HepG2 (cell line): ENCODE results near the gene CTDP1. TPM values are rescaled to one million over a fixed set of nuclear protein-coding genes. Genes with fewer than 3 reads are reported as not detected.

Experiments used
- ATAC-seq: fragments of 200-7000 bp; cut with Tn5 transposase; 3 replicates; pipeline ENCODE4 v1.9.1; 2020; ENCODE audit warnings: mild to moderate bottlenecking, moderate library complexity
- BruUV-seq: library from RNA; stranded (reverse); fragments of 400-500 nt; replicated peaks from 2 replicates; lab custom pipeline; 2021; lab: Mats Ljungman, UMichigan
- CTCF ChIA-PET: fragments of 300-600 bp; formaldehyde crosslinking; extraction: SDS; loops from one replicate; lab custom pipeline; 2021; ENCODE audit warnings: low total read pairs, inconsistent platforms, low intra/inter-chr PET ratio; lab: Yijun Ruan, JAX
- POLR2A ChIA-PET: fragments of 350-600 bp; sonication (Branson Sonifier 250); formaldehyde crosslinking; loops from one replicate; lab custom pipeline; 2020; ENCODE audit warnings: antibody characterized with exemption, inconsistent platforms; lab: Yijun Ruan, JAX
- DNase-seq: peaks from one replicate; pipeline ENCODE4 v3.0.0-alpha.2; 2015; ENCODE audit warnings: low spot score
- FAIRE-seq: peaks from 3 replicates; lab custom pipeline; 2011; peaks lifted over from hg19 to GRCh38; lab: Jason Lieb, UNC
- H2AFZ ChIP-seq: one replicate; pipeline ENCODE4 v1.6.1; 2011; ENCODE audit warnings: low read length, inconsistent platforms
- H3K27ac ChIP-seq: fragments of 300-600 bp; 3 replicates; pipeline ENCODE4 v1.8.0; 2011; ENCODE audit warnings: mixed run types, mild to moderate bottlenecking, mixed read lengths, low read length, inconsistent platforms; ENCODE audit not compliant: insufficient read depth; ENCODE audit errors: extremely low read length
- H3K27me3 ChIP-seq, 2 experiments: fragments of 200-600 bp in 1 of 2; 2 replicates in 1 of 2; 3 replicates in 1 of 2; pipeline versions ENCODE4 v1.6.0 to v1.8.0; 2011; ENCODE audit warnings: low read length in 2 of 2, mild to moderate bottlenecking in 2 of 2, moderate library complexity in 2 of 2, inconsistent platforms in 1 of 2; ENCODE audit not compliant: insufficient read depth in 2 of 2, control insufficient read depth in 1 of 2
- H3K36me3 ChIP-seq, 2 experiments: fragments of 200-600 bp in 1 of 2; replicated peaks in 1 of 2; 2 replicates in 1 of 2; 3 replicates in 1 of 2; pipeline versions ENCODE4 v1.5.1 to v1.8.0; 2011; ENCODE audit warnings: low read length in 2 of 2, inconsistent platforms in 1 of 2; ENCODE audit not compliant: insufficient read depth in 2 of 2, control insufficient read depth in 1 of 2
- H3K4me1 ChIP-seq: 2 replicates; pipeline ENCODE4 v1.5.1; 2012; ENCODE audit warnings: low read length, inconsistent platforms; ENCODE audit not compliant: insufficient read depth
- H3K4me2 ChIP-seq: 2 replicates; pipeline ENCODE4 v1.6.0; 2011; ENCODE audit warnings: low read depth, low read length, inconsistent platforms
- H3K4me3 ChIP-seq, 3 experiments: fragments of 200-600 bp in 1 of 3; sonication (generic), shearing (Covaris generic) in 1 of 3; replicated peaks in 1 of 3; 2 replicates each; pipeline ENCODE4 v1.5.1; 2011 to 2016; ENCODE audit warnings: low read length in 3 of 3, inconsistent platforms in 2 of 3, low read depth in 2 of 3, mild to moderate bottlenecking in 2 of 3, control low read depth in 1 of 3, mixed read lengths in 1 of 3; ENCODE audit not compliant: insufficient read depth in 1 of 3
- H3K79me2 ChIP-seq: one replicate; pipeline ENCODE4 v1.6.1; 2011; ENCODE audit warnings: low read length, inconsistent platforms; ENCODE audit not compliant: insufficient read depth
- H3K9ac ChIP-seq: 2 replicates; pipeline ENCODE4 v1.6.0; 2011; ENCODE audit warnings: mild to moderate bottlenecking, low read depth, low read length, inconsistent platforms; ENCODE audit not compliant: insufficient read depth
- H3K9me3 ChIP-seq: 2 replicates; pipeline ENCODE4 v1.5.1; 2012; ENCODE audit warnings: mild to moderate bottlenecking, low read length
- H4K20me1 ChIP-seq: 2 replicates; pipeline ENCODE4 v1.6.0; 2011; ENCODE audit warnings: inconsistent platforms, mild to moderate bottlenecking, low read length, moderate library complexity; ENCODE audit not compliant: insufficient read depth
- HNF4A ChIP-seq: sonication (generic); formaldehyde crosslinking; IDR thresholded peaks from 2 replicates; pipeline ENCODE4 v1.4.0; 2020; ENCODE audit warnings: missing genetic modification reagents
- HOXA9 ChIP-seq: sonication (generic); formaldehyde crosslinking; IDR thresholded peaks from 2 replicates; pipeline ENCODE4 v1.8.1; 2022; ENCODE audit warnings: missing genetic modification reagents, mild to moderate bottlenecking, moderate library complexity, borderline replicate concordance
- MAFF ChIP-seq: IDR thresholded peaks from 2 replicates; pipeline ENCODE4 v1.6.1; 2011; ENCODE audit warnings: low read depth, low read length, improper control_type of control experiment
- MAFK ChIP-seq, 2 experiments: IDR thresholded peaks in 1 of 2; conservative IDR thresholded peaks in 1 of 2; 2 replicates each; pipeline ENCODE4 v1.6.1; 2011; ENCODE audit warnings: improper control_type of control experiment in 2 of 2, low read length in 2 of 2
- ZNF121 ChIP-seq: sonication (generic); formaldehyde crosslinking; IDR thresholded peaks from 2 replicates; pipeline ENCODE4 v1.5.0; 2020; ENCODE audit warnings: mild to moderate bottlenecking, missing genetic modification reagents
- ZNF788 ChIP-seq: sonication (generic); formaldehyde crosslinking; IDR thresholded peaks from 2 replicates; pipeline ENCODE4 v1.5.0; 2020; ENCODE audit warnings: mild to moderate bottlenecking, missing genetic modification reagents, borderline replicate concordance
- in situ Hi-C: cut with HindIII; loops from 2 replicates; pipeline ENCODE4 v1.10.0; 2017; ENCODE audit warnings: low pct_unique_long_range_greater_than_20kb; ENCODE audit not compliant: extremely low pct_ligation_motif_present
- intact Hi-C: fragments of 100-400 bp; cut with micrococcal nuclease; formaldehyde crosslinking; loops from one replicate; pipeline ENCODE4 v1.10.0; 2022; ENCODE audit not compliant: unreplicated experiment
- polyA plus RNA-seq, 8 experiments: library from polyadenylated mRNA; depleted of rRNA in 3 of 8; stranded (reverse) in 7 of 8; unstranded in 1 of 8; fragments of >200 nt; fragmentation: Illumina TruSeq in 4 of 8; extraction: Trizol in 4 of 8; gene quantifications; 2 replicates each; pipeline versions ENCODE4 v1.2.1 to v1.2.3, GENCODE V29; 2011 to 2016; ENCODE audit warnings: low read depth in 4 of 8, missing spikeins in 1 of 8, mixed read lengths in 1 of 8; ENCODE audit not compliant: insufficient read depth in 1 of 8
- total RNA-seq, 5 experiments: library from RNA; depleted of rRNA; stranded (reverse); fragments of >200 nt; fragmentation: Illumina TruSeq; extraction: Trizol; gene quantifications; 2 replicates each; pipeline ENCODE4 v1.2.3, GENCODE V29; 2016; ENCODE audit warnings: low read depth in 1 of 5
- TF ChIP-seq, protein P1 (sequence below): sonication (generic); formaldehyde crosslinking; IDR thresholded peaks from 2 replicates; pipeline ENCODE4 v1.4.0; 2020; ENCODE audit warnings: missing genetic modification reagents
- TF ChIP-seq, protein P2 (sequence below): sonication (generic); formaldehyde crosslinking; IDR thresholded peaks from 2 replicates; pipeline ENCODE4 v1.4.0; 2020; ENCODE audit warnings: missing genetic modification reagents

CTDP1 gene
- total and polyA plus RNA-seq, 2 of the 13 experiments (the other 11 are each of a cell fraction or from before 2014, with no cell fraction given) = 6.9 to 11.0 TPM

- H3K27ac ChIP-seq = no peak overlapping the region
- ChIA-PET CTCF (no interaction called here), POLR2A (interaction anchor here (1.3 kb wide), 1 partner anchor 10 kb away, joined by 3 read pairs; no protein-coding TSS in a partner anchor)
- no peaks in the 10 kb centered on the region for H3K9me3 ChIP-seq
- ATAC-seq (peak; percentile 84), DNase-seq (no peak), FAIRE-seq (peak; percentile 37)
- no peaks in the 10 kb centered on the region for H4K20me1 ChIP-seq
- peak overlapping the region; percentile 30 for H3K4me2 ChIP-seq
- 0 out of 6 replicates have a peak overlapping the region, but pooled peaks of 1 of the 3 experiments have one; percentile 4 for H3K4me3 ChIP-seq
- no peaks in the 10 kb centered on the region for H3K36me3 ChIP-seq
- no peak overlapping the region for H3K9ac ChIP-seq
- H3K27me3 ChIP-seq = peaks cover 0 to 5% of the 10 kb centered on the region in 2 experiments; a peak in 3 of 5 replicates
- intact Hi-C loops = no loop called here
- H2AFZ ChIP-seq = no peak overlapping the region
- H3K79me2 ChIP-seq = no peaks in the 10 kb centered on the region
- BruUV-seq = no TSS peak
- TF ChIP-seq, protein P1, sequence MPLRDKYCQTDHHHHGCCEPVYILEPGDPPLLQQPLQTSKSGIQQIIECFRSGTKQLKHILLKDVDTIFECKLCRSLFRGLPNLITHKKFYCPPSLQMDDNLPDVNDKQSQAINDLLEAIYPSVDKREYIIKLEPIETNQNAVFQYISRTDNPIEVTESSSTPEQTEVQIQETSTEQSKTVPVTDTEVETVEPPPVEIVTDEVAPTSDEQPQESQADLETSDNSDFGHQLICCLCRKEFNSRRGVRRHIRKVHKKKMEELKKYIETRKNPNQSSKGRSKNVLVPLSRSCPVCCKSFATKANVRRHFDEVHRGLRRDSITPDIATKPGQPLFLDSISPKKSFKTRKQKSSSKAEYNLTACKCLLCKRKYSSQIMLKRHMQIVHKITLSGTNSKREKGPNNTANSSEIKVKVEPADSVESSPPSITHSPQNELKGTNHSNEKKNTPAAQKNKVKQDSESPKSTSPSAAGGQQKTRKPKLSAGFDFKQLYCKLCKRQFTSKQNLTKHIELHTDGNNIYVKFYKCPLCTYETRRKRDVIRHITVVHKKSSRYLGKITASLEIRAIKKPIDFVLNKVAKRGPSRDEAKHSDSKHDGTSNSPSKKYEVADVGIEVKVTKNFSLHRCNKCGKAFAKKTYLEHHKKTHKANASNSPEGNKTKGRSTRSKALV (CRISPR knock-in tag) = no peak
- peak; percentile 66 to 77 for TF ChIP-seq MAFK (conservative IDR thresholded peaks at IDR 0.05 in 1 of 2, IDR thresholded peaks at IDR 0.05 in 1 of 2; ENCODE audit: low read length in 2 of 2)
- TF ChIP-seq, protein P2, sequence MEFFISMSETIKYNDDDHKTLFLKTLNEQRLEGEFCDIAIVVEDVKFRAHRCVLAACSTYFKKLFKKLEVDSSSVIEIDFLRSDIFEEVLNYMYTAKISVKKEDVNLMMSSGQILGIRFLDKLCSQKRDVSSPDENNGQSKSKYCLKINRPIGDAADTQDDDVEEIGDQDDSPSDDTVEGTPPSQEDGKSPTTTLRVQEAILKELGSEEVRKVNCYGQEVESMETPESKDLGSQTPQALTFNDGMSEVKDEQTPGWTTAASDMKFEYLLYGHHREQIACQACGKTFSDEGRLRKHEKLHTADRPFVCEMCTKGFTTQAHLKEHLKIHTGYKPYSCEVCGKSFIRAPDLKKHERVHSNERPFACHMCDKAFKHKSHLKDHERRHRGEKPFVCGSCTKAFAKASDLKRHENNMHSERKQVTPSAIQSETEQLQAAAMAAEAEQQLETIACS = no peak
- peak; percentile 67 for TF ChIP-seq MAFF
- no peak for TF ChIP-seq HOXA9 (CRISPR knock-in tag)
- peak; percentile 47 for TF ChIP-seq HNF4A
- TF ChIP-seq ZNF121 = peak; percentile 23; the same call in 1 of the 2 replicates
- TF ChIP-seq ZNF788 (CRISPR knock-in tag) = no peak
- in situ Hi-C loops = no loop called here
- H3K4me1 ChIP-seq = peaks cover 23% of the 10 kb centered on the region
Measured at GRCh38 chr18:79668203-79668602, 11.4 kb upstream of the CTDP1 start.
